ENCODE data around the gene TMEM30B. TPM values are rescaled to one million over a fixed set of nuclear protein-coding genes. Genes with fewer than 3 reads are reported as not detected.

Gene TMEM30B
- total RNA-seq, 6 experiments from 2014 or later = 4.5 to 10.0 (median 6.7) TPM

- Histone ChIP-seq H3K4me3 (peak overlapping the region; percentile 23 to 46 (median 39)), H3K9me3 (no peaks in the 10 kb centered on the region), H3K36me3 (no peaks in the 10 kb centered on the region), H3K27me3 (no peaks in the 10 kb centered on the region), H3K4me1 (peaks cover 0 to 4% (median under 1%) of the 10 kb centered on the region in 4 donors), H3K27ac (no peak overlapping the region)
- DNase-seq = peak; percentile 58 to 79 (median 67)
- TF ChIP-seq CTCF (IDR thresholded peaks at IDR 0.05) (peak; percentile 73 to 83 (median 76)), POLR2A (IDR thresholded peaks at IDR 0.05) (no peak)
- ATAC-seq = peak; percentile 99
- intact Hi-C loops (cut with DNase I) = no loop called here
- 2% methylated on average over 21 of the region's 21 CpGs for WGBS (ENCODE audit: insufficient coverage, low coverage, low lambda C conversion rate, missing lambda C conversion rate)
Observed at GRCh38 chr14:61269321-61270083, 11.6 kb downstream of the TMEM30B start.

DNA sequence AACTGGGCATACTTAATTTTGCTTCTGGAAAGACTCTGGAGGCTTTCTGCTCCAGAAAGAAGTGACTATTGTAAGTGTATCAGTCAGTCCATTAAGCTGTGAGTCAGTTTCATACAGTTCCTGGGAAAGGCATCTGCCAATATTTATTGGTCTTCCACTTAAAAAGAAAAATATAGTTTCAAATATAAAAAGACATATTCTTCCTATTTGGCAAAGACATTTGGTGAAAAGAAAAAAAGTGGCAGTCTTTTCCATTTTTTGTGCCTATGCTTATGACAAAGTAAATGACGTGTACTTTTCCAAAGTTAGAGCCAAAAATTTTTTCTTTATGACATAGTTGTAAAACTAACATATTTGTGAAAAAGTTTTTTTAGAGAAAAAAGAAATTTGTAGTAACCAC, 12.3 kb downstream of the TMEM30B start:
- peaks cover 0 to 10% (median 4%) of the 10 kb centered on the region in 4 donors for H3K4me1 ChIP-seq
- intact Hi-C loops (cut with DNase I) = no loop called here
- no peaks in the 10 kb centered on the region for H3K36me3 ChIP-seq
- H3K4me3 ChIP-seq = no peak overlapping the region
- H3K9me3 ChIP-seq = no peaks in the 10 kb centered on the region
- no peak for ATAC-seq
- no peak overlapping the region for H3K27ac ChIP-seq
- WGBS (ENCODE audit: insufficient coverage, low coverage, low lambda C conversion rate, missing lambda C conversion rate) = 21% methylated on average over 1 of the region's 1 CpG
- no peak for DNase-seq
- TF ChIP-seq POLR2A (IDR thresholded peaks at IDR 0.05) (no peak), CTCF (IDR thresholded peaks at IDR 0.05) (no peak)
- H3K27me3 ChIP-seq = no peaks in the 10 kb centered on the region

- no peak overlapping the region for H3K27ac ChIP-seq
- no peaks in the 10 kb centered on the region for H3K9me3 ChIP-seq
- 58% methylated on average over 10 of the region's 11 CpGs for WGBS (ENCODE audit: insufficient coverage, low coverage, low lambda C conversion rate, missing lambda C conversion rate)
- no peak for ATAC-seq
- DNase-seq = no peak
- no peak overlapping the region for H3K4me3 ChIP-seq
- H3K27me3 ChIP-seq = no peaks in the 10 kb centered on the region
- intact Hi-C loops (cut with DNase I) = no loop called here
- TF ChIP-seq CTCF (IDR thresholded peaks at IDR 0.05) = no peak
- TF ChIP-seq POLR2A (IDR thresholded peaks at IDR 0.05) = no peak
- H3K36me3 ChIP-seq = no peaks in the 10 kb centered on the region
- peaks cover 0 to 10% (median 4%) of the 10 kb centered on the region in 4 donors for H3K4me1 ChIP-seq
Observed at GRCh38 chr14:61266891-61267740, 14.0 kb downstream of the TMEM30B start.

DNA sequence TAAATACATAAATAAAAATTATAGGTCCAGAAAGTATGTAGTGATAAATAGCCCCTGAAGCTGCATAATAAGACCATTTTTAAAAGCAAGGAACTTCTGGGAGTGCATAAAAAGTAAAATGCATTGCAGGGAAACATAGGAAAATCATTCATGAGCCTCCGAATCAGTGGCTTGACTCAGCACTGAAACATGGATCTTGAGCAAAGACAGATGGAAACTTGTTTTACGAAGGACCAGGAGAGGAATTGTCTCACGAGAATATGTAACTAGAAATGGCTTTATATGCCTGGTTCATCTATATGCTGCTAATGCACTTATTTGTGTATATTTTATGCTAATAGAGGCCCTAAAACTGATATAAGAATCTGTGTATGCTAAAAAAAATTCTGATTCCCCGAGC, 14.7 kb downstream of the TMEM30B start:
- 86% methylated on average over 4 of the region's 4 CpGs for WGBS (ENCODE audit: insufficient coverage, low coverage, low lambda C conversion rate, missing lambda C conversion rate)
- intact Hi-C loops (cut with DNase I) = no loop called here

More for the DNA sequence above, 14.7 kb downstream of the TMEM30B start:
- Histone ChIP-seq H3K4me1 (peaks cover 0 to 10% (median 4%) of the 10 kb centered on the region in 4 donors), H3K27ac (no peak overlapping the region), H3K27me3 (no peaks in the 10 kb centered on the region), H3K36me3 (no peaks in the 10 kb centered on the region), H3K4me3 (no peak overlapping the region), H3K9me3 (no peaks in the 10 kb centered on the region)
- TF ChIP-seq POLR2A (IDR thresholded peaks at IDR 0.05) (no peak), CTCF (IDR thresholded peaks at IDR 0.05) (no peak)
- no peak for DNase-seq
- ATAC-seq = no peak

Data from right lobe of liver (tissue), 6 donors.